Spleen (tissue), 7 donors: ENCODE data around the gene EDN2.

ENCODE experiments used
- CTCF ChIP-seq, 11 experiments: fragments of 200-600 bp in 7 of 11; fragments of 450-650 bp in 4 of 11; sonication (generic) in 4 of 11; IDR thresholded peaks in 8 of 11; conservative IDR thresholded peaks in 3 of 11; 1 replicate in 7 of 11; 2 replicates in 4 of 11; pipeline versions ENCODE4 v1.4.0 to v1.8.0; 2016 to 2021; ENCODE audit warnings: antibody characterized with exemption in 11 of 11, inconsistent platforms in 4 of 11, mild to moderate bottlenecking in 1 of 11
- POLR2A ChIP-seq, 3 donors: fragments of 450-650 bp; IDR thresholded peaks; one replicate each; pipeline ENCODE4 v1.5.1; 2017; ENCODE audit warnings: antibody characterized with exemption in 3 of 3, mild to moderate bottlenecking in 1 of 3
- donor health status: DM: no; HTN: no; CAD: no; lungs with moderate emphysema.
- donor health status: DM: no; HTN: no; CAD: no.
- donor health status: DM: no; HTN: no; CAD: no.

GRCh38 chr1:41471658-41472057 is 12.8 kb downstream of the EDN2 start:
- TF ChIP-seq POLR2A (IDR thresholded peaks at IDR 0.05) (no peak), CTCF (IDR thresholded peaks at IDR 0.05 in 8 of 11, conservative IDR thresholded peaks at IDR 0.05 in 3 of 11) (no peak)
